ENCODE results near the gene GALNT4.

GRCh38 chr12:89514751-89515150 lies 9.8 kb downstream of the GALNT4 start:
- no peak for TF ChIP-seq EZH2phosphoT487 (IDR thresholded peaks at IDR 0.05; ENCODE audit: low read depth)
- no peak for TF ChIP-seq CTCF (IDR thresholded peaks at IDR 0.05; ENCODE audit: low read depth, low read length)

Data from OCI-LY3 (cell line).